NCI-H69 (cell line): ENCODE measurements around the gene TENM3.
A peak's percentile ranks its signal among the peaks of the same experiment; 100 is the strongest.

Experiments used
- DNase-seq: peaks from one replicate; lab custom pipeline; 2025; lab: John Stamatoyannopoulos, UW

Gene TENM3

GRCh38 chr4:182519528-182519927 lies 276.3 kb downstream of the TENM3 start:
- DNase-seq = peak; percentile 14

- DNase-seq = peak; percentile 39
Measured at GRCh38 chr4:182521011-182521410, 277.8 kb downstream of the TENM3 start.

- peak; percentile 8 for DNase-seq
Measured at GRCh38 chr4:182528819-182529218, 285.6 kb downstream of the TENM3 start.

- DNase-seq = peak; percentile 15
Measured at GRCh38 chr4:182530451-182530850, 287.2 kb downstream of the TENM3 start.

- DNase-seq = peak; percentile 31
Measured at GRCh38 chr4:182531555-182532162, 288.5 kb downstream of the TENM3 start.

GRCh38 chr4:182532441-182532840 lies 289.2 kb downstream of the TENM3 start:
- DNase-seq = no peak

- peak; percentile 64 for DNase-seq
Measured at GRCh38 chr4:182533964-182534363, 290.8 kb downstream of the TENM3 start.

- DNase-seq = peak; percentile 52
Measured at GRCh38 chr4:182536221-182536811, 293.1 kb downstream of the TENM3 start.

GRCh38 chr4:182537031-182537795 lies 294.0 kb downstream of the TENM3 start:
- DNase-seq = peak; percentile 57

GRCh38 chr4:182538031-182538430 lies 294.8 kb downstream of the TENM3 start:
- DNase-seq = peak; percentile 75

GRCh38 chr4:182540496-182540895 lies 297.3 kb downstream of the TENM3 start:
- no peak for DNase-seq

- no peak for DNase-seq
Measured at GRCh38 chr4:182547435-182547834, 304.2 kb downstream of the TENM3 start.

GRCh38 chr4:182548156-182548555 lies 305.0 kb downstream of the TENM3 start:
- DNase-seq = no peak

- no peak for DNase-seq
Measured at GRCh38 chr4:182549356-182549755, 306.2 kb downstream of the TENM3 start.

- peak; percentile 2 for DNase-seq
Measured at GRCh38 chr4:182552948-182553347, 309.7 kb downstream of the TENM3 start.

GRCh38 chr4:182553653-182554052 lies 310.5 kb downstream of the TENM3 start:
- no peak for DNase-seq

- DNase-seq = peak; percentile 5
Measured at GRCh38 chr4:182554736-182555135, 311.5 kb downstream of the TENM3 start.

GRCh38 chr4:182555997-182556418 lies 312.8 kb downstream of the TENM3 start:
- DNase-seq = peak; percentile 91

GRCh38 chr4:182556580-182556979 lies 313.4 kb downstream of the TENM3 start:
- DNase-seq = peak; percentile 56

GRCh38 chr4:182560358-182560757 lies 317.2 kb downstream of the TENM3 start:
- DNase-seq = peak; percentile 97

- DNase-seq = no peak
Measured at GRCh38 chr4:182562350-182562749, 319.1 kb downstream of the TENM3 start.

GRCh38 chr4:182564724-182565369 lies 321.6 kb downstream of the TENM3 start:
- DNase-seq = peak; percentile 16

GRCh38 chr4:182567119-182567518 lies 323.9 kb downstream of the TENM3 start:
- DNase-seq = no peak
